Natural killer cell (primary cell): ENCODE data around the gene ZNF606. TPM values are rescaled to one million over a fixed set of nuclear protein-coding genes. Genes with fewer than 3 reads are reported as not detected.

ENCODE experiments used
- ATAC-seq, 3 donors: fragments of 150-1000 bp in 2 of 3; fragments of 200-7000 bp in 1 of 3; cut with Tn5 transposase; 1 replicate in 1 of 3; 2 replicates in 2 of 3; pipeline ENCODE4 v1.10.0; 2021; ENCODE audit warnings: mild to moderate bottlenecking in 2 of 3, moderate library complexity in 2 of 3
- DNase-seq, 2 donors: peaks; one replicate each; pipeline versions ENCODE4 v3.0.0 to v3.0.0-alpha.2; 2013 to 2021; ENCODE audit warnings: mixed read lengths in 1 of 2
- H3K27ac ChIP-seq: one replicate; pipeline ENCODE4 v1.5.1; 2013; ENCODE audit warnings: mild to moderate bottlenecking, low read length
- H3K27me3 ChIP-seq: one replicate; pipeline ENCODE4 v1.6.1; 2013; ENCODE audit warnings: low read length; ENCODE audit not compliant: control insufficient read depth, insufficient read depth
- H3K36me3 ChIP-seq: one replicate; pipeline ENCODE4 v1.6.1; 2013; ENCODE audit warnings: low read length; ENCODE audit not compliant: control insufficient read depth, insufficient read depth
- H3K4me1 ChIP-seq: one replicate; pipeline ENCODE4 v1.6.1; 2013; ENCODE audit warnings: low read length; ENCODE audit not compliant: control insufficient read depth, insufficient read depth
- H3K4me3 ChIP-seq: one replicate; pipeline ENCODE4 v1.5.1; 2013; ENCODE audit warnings: low read length
- H3K9me3 ChIP-seq: one replicate; pipeline ENCODE4 v1.6.1; 2013; ENCODE audit warnings: low read length; ENCODE audit not compliant: control insufficient read depth, insufficient read depth
- H3K27ac Mint-ChIP-seq, 2 donors: one replicate each; pipeline ENCODE4 v1.8.0; 2022; ENCODE audit warnings: mild to moderate bottlenecking in 2 of 2, mixed read lengths in 2 of 2, moderate library complexity in 1 of 2
- H3K27me3 Mint-ChIP-seq, 2 donors: one replicate each; pipeline ENCODE4 v1.8.0; 2022; ENCODE audit warnings: low read depth in 2 of 2, mixed read lengths in 2 of 2
- H3K36me3 Mint-ChIP-seq: one replicate; pipeline ENCODE4 v1.8.0; 2022; ENCODE audit warnings: mixed read lengths
- H3K4me1 Mint-ChIP-seq, 2 donors: one replicate each; pipeline ENCODE4 v1.8.0; 2022; ENCODE audit warnings: mixed read lengths in 2 of 2
- H3K4me3 Mint-ChIP-seq: one replicate; pipeline ENCODE4 v1.8.0; 2022; ENCODE audit warnings: mild to moderate bottlenecking, moderate library complexity, mixed read lengths
- H3K9me3 Mint-ChIP-seq, 2 donors: one replicate each; pipeline ENCODE4 v1.8.0; 2022; ENCODE audit warnings: mixed read lengths in 2 of 2
- WGBS: methylation state at CpG from one replicate; pipeline ENCODE4 v1.1.7; 2013; ENCODE audit warnings: missing lambda C conversion rate; ENCODE audit not compliant: insufficient coverage; 5-methylcytosine and 5-hydroxymethylcytosine counted together
- intact Hi-C: fragments of 100-400 bp; cut with micrococcal nuclease; formaldehyde crosslinking; loops from one replicate; pipeline ENCODE4 v1.14.2; 2022
- total RNA-seq, 4 donors: library from RNA; stranded (reverse); fragments of 120-200 nt in 1 of 4; gene quantifications; one replicate each; pipeline versions ENCODE4 v1.2.3 to v1.2.4, GENCODE V29; 2013 to 2022
- TF ChIP-seq, protein P1 (sequence below): fragments of 200-600 bp; IDR thresholded peaks from one replicate; pipeline ENCODE4 v1.8.0; 2022; ENCODE audit warnings: antibody characterized with exemption

ZNF606 gene
- total RNA-seq, 3 donors from 2014 or later (not counting 1 experiment from before 2014, with no cell fraction given): 8.9 to 13.5 (median 12.5) TPM

DNA sequence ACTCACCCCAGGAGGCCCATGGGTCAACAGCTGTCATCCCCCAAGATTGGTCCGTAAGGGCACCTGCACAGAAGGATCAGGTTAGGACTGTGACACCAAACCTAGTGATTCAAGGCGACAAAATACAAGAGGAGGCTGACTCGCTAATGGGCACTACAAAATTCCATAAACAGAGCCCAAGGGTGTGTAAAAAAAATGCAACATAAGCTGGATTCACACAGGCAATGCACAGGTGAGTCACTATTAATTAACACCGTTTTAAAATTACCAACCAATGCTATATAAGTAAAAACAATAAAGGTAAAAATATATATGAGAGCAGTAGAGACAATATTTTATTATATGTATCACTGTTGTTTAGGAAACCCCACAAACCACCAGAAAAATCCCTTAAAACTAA lies 1.9 kb downstream of the ZNF606 start:
- ATAC-seq (no peak), DNase-seq (no peak)
- Histone ChIP-seq H3K36me3 (peaks cover 26% of the 10 kb centered on the region), H3K9me3 (peaks cover 23% of the 10 kb centered on the region), H3K27ac (no peak overlapping the region), H3K27me3 (no peaks in the 10 kb centered on the region), H3K4me3 (no peak overlapping the region), H3K4me1 (peaks cover 21% of the 10 kb centered on the region)
- intact Hi-C loops: loop anchor here (5.0 to 10.0 kb wide), 3 partner anchors 86 to 616 kb away; partner anchors contain the start of genes ZNF329, ZNF417 and ZNF548
- 98% methylated on average over 3 of the region's 4 CpGs for WGBS
- Mint-ChIP-seq H3K9me3 (peaks cover 4 to 9% of the 10 kb centered on the region in 2 donors), H3K27ac (peak overlapping the region; percentile 91 to 93), H3K4me1 (peaks cover 26 to 39% of the 10 kb centered on the region in 2 donors), H3K27me3 (no peaks in the 10 kb centered on the region), H3K4me3 (peak overlapping the region; percentile 92), H3K36me3 (peaks cover 21% of the 10 kb centered on the region)
- TF ChIP-seq, protein P1, sequence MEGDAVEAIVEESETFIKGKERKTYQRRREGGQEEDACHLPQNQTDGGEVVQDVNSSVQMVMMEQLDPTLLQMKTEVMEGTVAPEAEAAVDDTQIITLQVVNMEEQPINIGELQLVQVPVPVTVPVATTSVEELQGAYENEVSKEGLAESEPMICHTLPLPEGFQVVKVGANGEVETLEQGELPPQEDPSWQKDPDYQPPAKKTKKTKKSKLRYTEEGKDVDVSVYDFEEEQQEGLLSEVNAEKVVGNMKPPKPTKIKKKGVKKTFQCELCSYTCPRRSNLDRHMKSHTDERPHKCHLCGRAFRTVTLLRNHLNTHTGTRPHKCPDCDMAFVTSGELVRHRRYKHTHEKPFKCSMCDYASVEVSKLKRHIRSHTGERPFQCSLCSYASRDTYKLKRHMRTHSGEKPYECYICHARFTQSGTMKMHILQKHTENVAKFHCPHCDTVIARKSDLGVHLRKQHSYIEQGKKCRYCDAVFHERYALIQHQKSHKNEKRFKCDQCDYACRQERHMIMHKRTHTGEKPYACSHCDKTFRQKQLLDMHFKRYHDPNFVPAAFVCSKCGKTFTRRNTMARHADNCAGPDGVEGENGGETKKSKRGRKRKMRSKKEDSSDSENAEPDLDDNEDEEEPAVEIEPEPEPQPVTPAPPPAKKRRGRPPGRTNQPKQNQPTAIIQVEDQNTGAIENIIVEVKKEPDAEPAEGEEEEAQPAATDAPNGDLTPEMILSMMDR: no peak

DNA sequence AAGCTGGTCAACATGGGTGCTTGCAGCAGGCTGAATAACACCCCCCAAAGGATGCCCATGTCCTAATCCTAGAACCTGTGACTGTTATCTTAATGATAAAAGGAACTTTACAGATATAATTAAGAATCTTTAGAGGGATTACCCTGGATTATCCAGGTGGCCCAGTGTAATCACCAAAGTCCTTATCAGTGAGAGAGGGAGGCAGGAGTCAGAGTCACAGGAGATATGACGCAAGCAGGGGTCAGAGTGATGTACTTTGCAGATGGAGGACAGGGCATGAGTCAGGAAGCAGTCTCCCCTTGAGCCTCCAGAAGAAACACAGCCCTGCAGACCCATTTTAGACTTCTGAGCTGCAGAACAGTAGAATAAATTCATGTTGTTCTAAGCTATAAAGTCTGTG lies 9.8 kb downstream of the ZNF606 start:
- ATAC-seq: no peak
- DNase-seq: no peak
- Mint-ChIP-seq H3K4me1 (peaks cover 0 to 8% of the 10 kb centered on the region in 2 donors), H3K4me3 (no peak overlapping the region), H3K36me3 (peaks cover 32% of the 10 kb centered on the region), H3K9me3 (peaks cover 9 to 15% of the 10 kb centered on the region in 2 donors), H3K27me3 (no peaks in the 10 kb centered on the region), H3K27ac (no peak overlapping the region)
- TF ChIP-seq, protein P1: no peak
- Histone ChIP-seq H3K4me1 (no peaks in the 10 kb centered on the region), H3K36me3 (peaks cover 16% of the 10 kb centered on the region), H3K9me3 (peaks cover 41% of the 10 kb centered on the region), H3K27me3 (no peaks in the 10 kb centered on the region), H3K27ac (no peak overlapping the region), H3K4me3 (no peak overlapping the region)
- 50% methylated on average over 1 of the region's 1 CpG for WGBS
- intact Hi-C loops: no loop called here

DNA sequence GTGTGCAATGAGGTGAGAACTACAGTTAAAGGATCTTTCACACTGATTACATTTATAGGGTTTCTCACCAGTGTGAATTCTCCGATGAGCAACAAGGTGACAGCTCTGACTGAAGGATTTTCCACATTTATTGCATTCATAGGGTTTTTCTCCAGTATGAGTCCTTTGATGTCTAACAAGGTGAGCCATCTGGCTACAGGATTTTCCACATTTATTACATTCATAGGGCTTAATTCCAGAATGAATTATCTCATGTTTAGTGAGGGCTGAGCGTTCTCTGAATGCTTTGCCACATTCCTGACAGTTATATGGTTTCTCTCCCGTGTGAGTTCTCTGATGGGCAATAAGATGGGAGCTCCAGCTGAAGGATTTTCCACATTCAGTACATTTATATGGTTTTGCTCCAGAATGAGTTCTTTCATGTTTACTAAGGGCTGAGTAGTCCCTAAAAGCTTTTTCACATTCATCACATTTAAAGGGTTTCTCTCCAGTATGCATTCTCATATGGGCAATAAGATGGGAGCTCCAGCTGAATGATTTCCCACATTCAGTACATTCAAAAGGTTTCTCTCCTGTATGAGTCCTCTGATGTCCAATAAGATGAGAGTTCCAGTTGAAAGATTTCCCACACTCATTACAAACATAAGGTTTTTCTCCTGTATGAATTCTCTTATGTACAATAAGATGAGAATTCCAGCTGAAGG lies 23.9 kb downstream of the ZNF606 start:
- ATAC-seq (no peak), DNase-seq (no peak)
- no peaks in the 10 kb centered on the region for H3K27me3 ChIP-seq
- peaks cover 38% of the 10 kb centered on the region for H3K36me3 ChIP-seq
- peaks cover 86% of the 10 kb centered on the region for H3K9me3 ChIP-seq
- H3K27ac ChIP-seq: no peak overlapping the region
- H3K27me3 Mint-ChIP-seq: no peaks in the 10 kb centered on the region
- TF ChIP-seq, protein P1: no peak
- intact Hi-C loops: no loop called here
- no peaks in the 10 kb centered on the region for H3K4me1 Mint-ChIP-seq
- WGBS: 97% methylated on average over 3 of the region's 3 CpGs
- peaks cover 22 to 40% of the 10 kb centered on the region in 2 donors for H3K9me3 Mint-ChIP-seq
- no peak overlapping the region for H3K4me3 Mint-ChIP-seq
- H3K36me3 Mint-ChIP-seq: peaks cover 96% of the 10 kb centered on the region
- no peaks in the 10 kb centered on the region for H3K4me1 ChIP-seq
- H3K27ac Mint-ChIP-seq: no peak overlapping the region
- no peak overlapping the region for H3K4me3 ChIP-seq
